Activated CD4-positive, alpha-beta memory T cell treated with anti-CD3 and anti-CD28 coated beads, Interleukin-2, amount 10 ng/mL, durations not matched to agents 7 days and 5 days (primary cell): Measurements from ENCODE around the gene HRH2. TPM values are rescaled to one million over a fixed set of nuclear protein-coding genes. Genes with fewer than 3 reads are reported as not detected.

Source experiments
- CTCF ChIA-PET: fragments of 350-600 bp; sonication (Branson Sonifier 250); formaldehyde crosslinking; loops from one replicate; lab custom pipeline; 2021; ENCODE audit warnings: antibody characterized with exemption, inconsistent platforms; lab: Charles Lee
- POLR2A ChIA-PET: fragments of 350-600 bp; sonication (Branson Sonifier 250); formaldehyde crosslinking; loops from one replicate; lab custom pipeline; 2021; ENCODE audit warnings: antibody characterized with exemption; lab: Charles Lee
- DNase-seq: peaks from one replicate; pipeline ENCODE4 v3.0.0-alpha.2; 2020
- H3K27ac Mint-ChIP-seq: one replicate; pipeline ENCODE4 v1.8.0; 2021; ENCODE audit warnings: mild to moderate bottlenecking, mixed read lengths
- H3K27me3 Mint-ChIP-seq: one replicate; pipeline ENCODE4 v1.8.0; 2021; ENCODE audit warnings: mixed read lengths
- H3K36me3 Mint-ChIP-seq: one replicate; pipeline ENCODE4 v1.8.0; 2021; ENCODE audit warnings: low read depth, mixed read lengths
- H3K4me1 Mint-ChIP-seq: one replicate; pipeline ENCODE4 v1.8.0; 2021; ENCODE audit warnings: mixed read lengths
- H3K4me3 Mint-ChIP-seq: one replicate; pipeline ENCODE4 v1.8.0; 2021; ENCODE audit warnings: mild to moderate bottlenecking, mixed read lengths
- H3K9me3 Mint-ChIP-seq: one replicate; pipeline ENCODE4 v1.8.0; 2021; ENCODE audit warnings: mixed read lengths
- total RNA-seq, 2 experiments: library from RNA; stranded (reverse); gene quantifications; one replicate each; pipeline ENCODE4 v1.2.3, GENCODE V29; 2021

Gene HRH2
- total RNA-seq, 2 experiments from 2014 or later, result 13.4 to 13.7 TPM

GRCh38 chr5:175698401-175699115 is 40.7 kb downstream of the HRH2 start:
- peaks cover 21% of the 10 kb centered on the region for H3K4me1 Mint-ChIP-seq
- no peaks in the 10 kb centered on the region for H3K9me3 Mint-ChIP-seq
- ChIA-PET POLR2A (no interaction called here), CTCF (interaction anchor here (1.0 to 6.6 kb wide), 2 partner anchors 9 to 166 kb away, joined by 4 to 79 read pairs; no protein-coding TSS in a partner anchor)
- no peaks in the 10 kb centered on the region for H3K27me3 Mint-ChIP-seq
- H3K4me3 Mint-ChIP-seq, result no peak overlapping the region
- H3K36me3 Mint-ChIP-seq, result no peaks in the 10 kb centered on the region
- H3K27ac Mint-ChIP-seq, result no peak overlapping the region
- DNase-seq, result no peak

- no peak for DNase-seq
These were observed 43.1 kb downstream of the HRH2 start for GRCh38 chr5:175700991-175701390.

GRCh38 chr5:175701797-175702196 is 43.9 kb downstream of the HRH2 start:
- Mint-ChIP-seq H3K4me3 (no peak overlapping the region), H3K9me3 (no peaks in the 10 kb centered on the region), H3K4me1 (peaks cover 7% of the 10 kb centered on the region), H3K27ac (no peak overlapping the region), H3K36me3 (no peaks in the 10 kb centered on the region), H3K27me3 (no peaks in the 10 kb centered on the region)
- ChIA-PET POLR2A (interaction anchor here (1.4 kb wide), 1 partner anchor 167 kb away, joined by 4 read pairs; no protein-coding TSS in a partner anchor), CTCF (interaction anchor here (0.7 to 2.8 kb wide), 15 partner anchors 10 to 183 kb away, joined by 3 to 51 read pairs (median 5); no protein-coding TSS in a partner anchor)
- DNase-seq, result no peak

More at GRCh38 chr5:175700991-175701390, 43.1 kb downstream of the HRH2 start:
- Mint-ChIP-seq H3K27me3 (no peaks in the 10 kb centered on the region), H3K36me3 (no peaks in the 10 kb centered on the region), H3K27ac (no peak overlapping the region), H3K4me1 (peaks cover 15% of the 10 kb centered on the region), H3K9me3 (no peaks in the 10 kb centered on the region), H3K4me3 (no peak overlapping the region)
- POLR2A ChIA-PET, result interaction anchor here (1.4 kb wide), 1 partner anchor 167 kb away, joined by 4 read pairs; no protein-coding TSS in a partner anchor
- CTCF ChIA-PET, result interaction anchor here (0.7 to 2.8 kb wide), 14 partner anchors 10 to 237 kb away, joined by 3 to 51 read pairs (median 6); no protein-coding TSS in a partner anchor

- peaks cover 10% of the 10 kb centered on the region for H3K36me3 Mint-ChIP-seq
- peaks cover 4% of the 10 kb centered on the region for H3K4me1 Mint-ChIP-seq
- DNase-seq, result no peak
- ChIA-PET POLR2A (no interaction called here), CTCF (interaction anchor here (1.0 to 3.4 kb wide), 2 partner anchors 12 to 173 kb away, joined by 4 to 30 read pairs; no protein-coding TSS in a partner anchor)
- no peaks in the 10 kb centered on the region for H3K27me3 Mint-ChIP-seq
- H3K9me3 Mint-ChIP-seq, result no peaks in the 10 kb centered on the region
- H3K27ac Mint-ChIP-seq, result no peak overlapping the region
- no peak overlapping the region for H3K4me3 Mint-ChIP-seq
These were observed 48.6 kb downstream of the HRH2 start for GRCh38 chr5:175706499-175706898.

GRCh38 chr5:175707751-175708375 is 50.0 kb downstream of the HRH2 start:
- DNase-seq, result no peak
- H3K4me3 Mint-ChIP-seq, result no peak overlapping the region
- H3K4me1 Mint-ChIP-seq, result peaks cover 4% of the 10 kb centered on the region
- ChIA-PET POLR2A (no interaction called here), CTCF (interaction anchor here (1.4 to 1.5 kb wide), 2 partner anchors 11 to 22 kb away, joined by 3 read pairs; no protein-coding TSS in a partner anchor)
- no peak overlapping the region for H3K27ac Mint-ChIP-seq
- peaks cover 10% of the 10 kb centered on the region for H3K36me3 Mint-ChIP-seq
- H3K9me3 Mint-ChIP-seq, result no peaks in the 10 kb centered on the region
- H3K27me3 Mint-ChIP-seq, result no peaks in the 10 kb centered on the region

- H3K4me3 Mint-ChIP-seq, result no peak overlapping the region
- no peaks in the 10 kb centered on the region for H3K27me3 Mint-ChIP-seq
- H3K27ac Mint-ChIP-seq, result no peak overlapping the region
- H3K36me3 Mint-ChIP-seq, result peaks cover 10% of the 10 kb centered on the region
- no peaks in the 10 kb centered on the region for H3K9me3 Mint-ChIP-seq
- POLR2A ChIA-PET, result no interaction called here
- CTCF ChIA-PET, result interaction anchor here (1.4 to 2.1 kb wide), 2 partner anchors 9 to 175 kb away, joined by 5 to 7 read pairs; no protein-coding TSS in a partner anchor
- peaks cover 4% of the 10 kb centered on the region for H3K4me1 Mint-ChIP-seq
- DNase-seq, result no peak
These were observed 51.5 kb downstream of the HRH2 start for GRCh38 chr5:175709276-175709781.

- Mint-ChIP-seq H3K27ac (no peak overlapping the region), H3K4me3 (no peak overlapping the region), H3K36me3 (peaks cover 10% of the 10 kb centered on the region), H3K9me3 (peaks cover 7% of the 10 kb centered on the region), H3K27me3 (no peaks in the 10 kb centered on the region), H3K4me1 (peaks cover 4% of the 10 kb centered on the region)
- POLR2A ChIA-PET, result no interaction called here
- DNase-seq, result no peak
- CTCF ChIA-PET, result interaction anchor here (1.3 to 3.0 kb wide), 4 partner anchors 8 to 176 kb away, joined by 3 to 12 read pairs (median 6); no protein-coding TSS in a partner anchor
These were observed 52.5 kb downstream of the HRH2 start for GRCh38 chr5:175710326-175710725.

GRCh38 chr5:175711031-175711430 is 53.2 kb downstream of the HRH2 start:
- Mint-ChIP-seq H3K4me3 (no peak overlapping the region), H3K27ac (no peak overlapping the region), H3K9me3 (peaks cover 7% of the 10 kb centered on the region), H3K27me3 (no peaks in the 10 kb centered on the region), H3K4me1 (peaks cover 4% of the 10 kb centered on the region), H3K36me3 (peaks cover 10% of the 10 kb centered on the region)
- ChIA-PET POLR2A (no interaction called here), CTCF (interaction anchor here (1.3 to 3.0 kb wide), 3 partner anchors 8 to 177 kb away, joined by 3 to 12 read pairs (median 7); no protein-coding TSS in a partner anchor)
- no peak for DNase-seq

GRCh38 chr5:175711472-175712312 is 53.8 kb downstream of the HRH2 start:
- CTCF ChIA-PET, result interaction anchor here (2.1 to 3.0 kb wide), 2 partner anchors 11 to 178 kb away, joined by 7 to 12 read pairs; no protein-coding TSS in a partner anchor
- POLR2A ChIA-PET, result no interaction called here

GRCh38 chr5:175712313-175712680 is 54.4 kb downstream of the HRH2 start:
- Mint-ChIP-seq H3K4me3 (no peak overlapping the region), H3K9me3 (peaks cover 15% of the 10 kb centered on the region), H3K4me1 (peaks cover 4% of the 10 kb centered on the region), H3K27me3 (peaks cover 2% of the 10 kb centered on the region), H3K27ac (no peak overlapping the region), H3K36me3 (peaks cover 15% of the 10 kb centered on the region)
- no peak for DNase-seq
- ChIA-PET POLR2A (no interaction called here), CTCF (interaction anchor here (3.0 kb wide), 1 partner anchor 11 kb away, joined by 12 read pairs; no protein-coding TSS in a partner anchor)

More at GRCh38 chr5:175711472-175712312, 53.8 kb downstream of the HRH2 start:
- Mint-ChIP-seq H3K9me3 (peaks cover 10% of the 10 kb centered on the region), H3K27ac (no peak overlapping the region), H3K4me1 (peaks cover 4% of the 10 kb centered on the region), H3K4me3 (no peak overlapping the region), H3K36me3 (peaks cover 13% of the 10 kb centered on the region), H3K27me3 (peaks cover 2% of the 10 kb centered on the region)
- no peak for DNase-seq

- Mint-ChIP-seq H3K27me3 (peaks cover 2% of the 10 kb centered on the region), H3K4me3 (no peak overlapping the region), H3K9me3 (peaks cover 16% of the 10 kb centered on the region), H3K36me3 (peaks cover 15% of the 10 kb centered on the region), H3K4me1 (peaks cover 4% of the 10 kb centered on the region), H3K27ac (no peak overlapping the region)
- ChIA-PET POLR2A (no interaction called here), CTCF (interaction anchor here (1.3 to 3.0 kb wide), 2 partner anchors 12 to 17 kb away, joined by 4 to 12 read pairs; no protein-coding TSS in a partner anchor)
- DNase-seq, result no peak
These were observed 54.8 kb downstream of the HRH2 start for GRCh38 chr5:175712681-175713085.

GRCh38 chr5:175713930-175714329 is 56.1 kb downstream of the HRH2 start:
- H3K9me3 Mint-ChIP-seq, result peaks cover 16% of the 10 kb centered on the region
- H3K4me1 Mint-ChIP-seq, result peaks cover 4% of the 10 kb centered on the region
- POLR2A ChIA-PET, result no interaction called here
- H3K36me3 Mint-ChIP-seq, result peaks cover 15% of the 10 kb centered on the region
- no peak overlapping the region for H3K27ac Mint-ChIP-seq
- CTCF ChIA-PET, result interaction anchor here (1.0 to 1.3 kb wide), 4 partner anchors 13 to 179 kb away, joined by 3 to 4 read pairs (median 4); no protein-coding TSS in a partner anchor
- no peak overlapping the region for H3K4me3 Mint-ChIP-seq
- DNase-seq, result no peak
- H3K27me3 Mint-ChIP-seq, result peaks cover 2% of the 10 kb centered on the region
